B cell (primary cell): Measurements from ENCODE around the gene ANKRD44. TPM values are rescaled to one million over a fixed set of nuclear protein-coding genes. Genes with fewer than 3 reads are reported as not detected.
A peak's percentile ranks its signal among the peaks of the same experiment; 100 is the strongest.

Experiments
- ATAC-seq: fragments of 200-7000 bp; cut with Tn5 transposase; one replicate; pipeline ENCODE4 v1.10.0; 2021; ENCODE audit warnings: low read depth, mild to moderate bottlenecking, moderate number of reproducible peaks, moderate library complexity
- CTCF ChIA-PET: fragments of 350-600 bp; sonication (Branson Sonifier 250); formaldehyde crosslinking; loops from one replicate; lab custom pipeline; 2021; ENCODE audit warnings: antibody characterized with exemption, inconsistent platforms; lab: Charles Lee
- POLR2A ChIA-PET: fragments of 350-600 bp; sonication (Branson Sonifier 250); formaldehyde crosslinking; loops from one replicate; lab custom pipeline; 2021; ENCODE audit warnings: antibody characterized with exemption; lab: Charles Lee
- DNase-seq: peaks from one replicate; pipeline ENCODE4 v3.0.0; 2013
- H2AFZ ChIP-seq: 2 replicates; pipeline ENCODE4 v1.6.1; 2012; ENCODE audit warnings: mild to moderate bottlenecking, low read depth, low read length; ENCODE audit not compliant: insufficient read depth, poor library complexity, severe bottlenecking
- H3K27ac ChIP-seq, 2 donors: 1 replicate in 1 of 2; 2 replicates in 1 of 2; pipeline ENCODE4 v1.5.1; 2012 to 2013; ENCODE audit warnings: low read length in 2 of 2, mild to moderate bottlenecking in 2 of 2, moderate library complexity in 1 of 2
- H3K27me3 ChIP-seq, 4 experiments: fragments of 200-600 bp in 1 of 4; sonication (generic) in 1 of 4; replicated peaks in 1 of 4; 1 replicate in 2 of 4; 2 replicates in 2 of 4; pipeline versions ENCODE4 v1.6.1 to v1.7.0; 2013 to 2016; ENCODE audit warnings: low read length in 3 of 4, mild to moderate bottlenecking in 2 of 4, mixed read lengths in 1 of 4, moderate library complexity in 1 of 4; ENCODE audit not compliant: insufficient read depth in 4 of 4, control insufficient read depth in 3 of 4; ENCODE audit errors: control extremely low read depth in 1 of 4
- H3K36me3 ChIP-seq, 2 experiments: replicated peaks in 1 of 2; 1 replicate in 1 of 2; 2 replicates in 1 of 2; pipeline versions ENCODE4 v1.6.1 to v1.7.1; 2013; ENCODE audit warnings: low read length in 1 of 2; ENCODE audit not compliant: insufficient read depth in 2 of 2, control insufficient read depth in 1 of 2; ENCODE audit errors: control extremely low read depth in 1 of 2, extremely low read depth in 1 of 2
- H3K4me1 ChIP-seq, 2 donors: fragments of 200-600 bp in 1 of 2; sonication (generic) in 1 of 2; 1 replicate in 1 of 2; 2 replicates in 1 of 2; pipeline versions ENCODE4 v1.5.1 to v1.6.1; 2013 to 2017; ENCODE audit warnings: low read length in 2 of 2; ENCODE audit not compliant: control insufficient read depth in 2 of 2, insufficient read depth in 2 of 2
- H3K4me2 ChIP-seq: replicated peaks from 2 replicates; pipeline ENCODE3; 2012; ENCODE audit warnings: mild to moderate bottlenecking, low read depth, low read length; ENCODE audit not compliant: poor library complexity, severe bottlenecking
- H3K4me3 ChIP-seq, 5 experiments: fragments of 200-600 bp in 1 of 5; sonication (generic) in 1 of 5; 1 replicate in 3 of 5; 2 replicates in 2 of 5; pipeline versions ENCODE4 v1.5.1 to v1.7.0; 2011 to 2016; ENCODE audit warnings: low read length in 4 of 5, mild to moderate bottlenecking in 4 of 5, low read depth in 2 of 5, control low read depth in 1 of 5, moderate library complexity in 1 of 5; ENCODE audit not compliant: insufficient read depth in 1 of 5; ENCODE audit errors: control extremely low read depth in 1 of 5, extremely low read depth in 1 of 5
- H3K79me2 ChIP-seq: fragments of 200-600 bp; sonication (generic); one replicate; pipeline ENCODE4 v1.6.0; 2016; ENCODE audit warnings: low read length; ENCODE audit not compliant: control insufficient read depth, insufficient read depth
- H3K9ac ChIP-seq: fragments of 200-600 bp; sonication (generic); 2 replicates; pipeline ENCODE4 v1.6.1; 2017; ENCODE audit warnings: mild to moderate bottlenecking, low read length, moderate library complexity
- H3K9me3 ChIP-seq, 3 donors: one replicate each; pipeline versions ENCODE4 v1.6.1 to v1.7.1; 2013; ENCODE audit warnings: low read length in 2 of 3; ENCODE audit not compliant: control insufficient read depth in 2 of 3, insufficient read depth in 1 of 3; ENCODE audit errors: control extremely low read depth in 1 of 3
- H4K20me1 ChIP-seq: 2 replicates; pipeline ENCODE4 v1.6.0; 2012; ENCODE audit warnings: mild to moderate bottlenecking, low read length; ENCODE audit not compliant: insufficient read depth, control insufficient read depth, poor library complexity, severe bottlenecking
- H3K27ac Mint-ChIP-seq: one replicate; pipeline ENCODE4 v1.8.0; 2021; ENCODE audit warnings: mixed read lengths
- H3K27me3 Mint-ChIP-seq: one replicate; pipeline ENCODE4 v1.8.0; 2021; ENCODE audit warnings: mixed read lengths
- H3K4me1 Mint-ChIP-seq: one replicate; pipeline ENCODE4 v1.8.0; 2021; ENCODE audit warnings: mixed read lengths
- H3K4me3 Mint-ChIP-seq: one replicate; pipeline ENCODE4 v1.8.0; 2021; ENCODE audit warnings: mixed read lengths
- H3K9me3 Mint-ChIP-seq: one replicate; pipeline ENCODE4 v1.8.0; 2022; ENCODE audit warnings: mixed read lengths; ENCODE audit not compliant: insufficient read depth
- EZH2 ChIP-seq: IDR thresholded peaks from 2 replicates; pipeline ENCODE4 v1.6.1; 2012; ENCODE audit warnings: borderline replicate concordance, low read depth, mild to moderate bottlenecking, moderate library complexity, low read length; ENCODE audit not compliant: insufficient read depth, poor library complexity, severe bottlenecking
- WGBS: methylation state at CpG from one replicate; pipeline ENCODE4 v1.1.5; 2013; ENCODE audit warnings: missing lambda C conversion rate; ENCODE audit not compliant: insufficient coverage; 5-methylcytosine and 5-hydroxymethylcytosine counted together
- intact Hi-C: fragments of 100-400 bp; cut with micrococcal nuclease; formaldehyde crosslinking; loops from one replicate; pipeline ENCODE4 v1.10.0; 2022
- polyA plus RNA-seq: library from polyadenylated mRNA; depleted of rRNA; stranded (reverse); fragments of >200 nt; gene quantifications from 2 replicates; pipeline ENCODE4 v1.2.3, GENCODE V29; 2012
- total RNA-seq, 2 donors: library from RNA; stranded (reverse); fragments of 120-200 nt in 1 of 2; gene quantifications; 1 replicate in 1 of 2; 2 replicates in 1 of 2; pipeline versions ENCODE4 v1.2.3 to v1.2.4, GENCODE V29; 2013 to 2022
- TF ChIP-seq, protein P1 (sequence below): fragments of 200-600 bp; IDR thresholded peaks from one replicate; pipeline ENCODE4 v1.8.0; 2022; ENCODE audit warnings: antibody characterized with exemption, mild to moderate bottlenecking

The ANKRD44 gene
- total and polyA plus RNA-seq, 2 donors (not counting 1 experiment from before 2014, with no cell fraction given), result 92.6 to 457 TPM

DNA sequence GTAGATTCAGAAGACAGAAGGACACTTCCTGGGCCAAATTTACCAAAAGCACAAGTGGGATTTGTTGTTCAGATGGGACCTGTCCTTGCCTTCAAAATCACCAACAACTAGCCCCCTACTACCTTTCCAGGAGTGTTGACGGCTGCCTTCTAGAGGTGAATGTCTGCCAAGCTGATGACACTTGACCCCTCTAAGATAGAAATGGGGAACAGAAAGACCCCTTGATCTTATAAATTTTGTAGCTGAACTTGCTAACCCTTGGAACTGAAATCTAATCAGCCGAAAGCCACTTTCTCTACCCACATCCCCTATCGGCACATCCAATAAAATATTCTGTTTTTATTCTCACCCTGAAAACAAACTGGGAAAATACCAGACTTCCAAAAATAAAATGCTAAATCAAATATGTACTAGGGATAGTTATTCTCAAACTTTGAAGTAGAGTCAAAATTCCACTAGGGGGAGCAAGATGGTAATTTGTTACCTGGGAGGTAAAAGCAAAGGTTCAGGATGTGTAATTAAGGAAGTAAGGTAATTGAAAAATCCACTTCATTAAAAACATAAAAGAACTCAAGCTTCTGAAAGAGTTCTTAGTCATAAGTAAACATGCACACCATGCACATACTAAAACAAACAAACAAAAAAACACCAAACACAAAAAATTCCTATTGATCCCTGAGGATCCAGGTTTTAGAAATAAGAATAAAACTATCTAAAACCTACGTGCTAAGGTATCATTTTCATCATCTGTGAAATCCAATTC lies 119.2 kb downstream of the ANKRD44 start:
- 75% methylated on average over 1 of the region's 4 CpGs for WGBS
- peak overlapping the region; percentile 2 for H3K4me3 Mint-ChIP-seq
- H3K9me3 Mint-ChIP-seq, result no peaks in the 10 kb centered on the region
- peak overlapping the region; percentile 27 to 62 for H3K27ac ChIP-seq
- no peaks in the 10 kb centered on the region for H3K9me3 ChIP-seq
- ATAC-seq, result peak; percentile 75
- H3K9ac ChIP-seq, result peak overlapping the region; percentile 5
- CTCF ChIA-PET, result interaction anchor here (0.6 to 15.8 kb wide), 50 partner anchors 9 to 187 kb away, joined by 3 to 336 read pairs (median 5); partner anchors contain the start of gene ANKRD44
- peak; percentile 83 for DNase-seq
- H3K27ac Mint-ChIP-seq, result peak overlapping the region; percentile 80
- TF ChIP-seq, protein P1, sequence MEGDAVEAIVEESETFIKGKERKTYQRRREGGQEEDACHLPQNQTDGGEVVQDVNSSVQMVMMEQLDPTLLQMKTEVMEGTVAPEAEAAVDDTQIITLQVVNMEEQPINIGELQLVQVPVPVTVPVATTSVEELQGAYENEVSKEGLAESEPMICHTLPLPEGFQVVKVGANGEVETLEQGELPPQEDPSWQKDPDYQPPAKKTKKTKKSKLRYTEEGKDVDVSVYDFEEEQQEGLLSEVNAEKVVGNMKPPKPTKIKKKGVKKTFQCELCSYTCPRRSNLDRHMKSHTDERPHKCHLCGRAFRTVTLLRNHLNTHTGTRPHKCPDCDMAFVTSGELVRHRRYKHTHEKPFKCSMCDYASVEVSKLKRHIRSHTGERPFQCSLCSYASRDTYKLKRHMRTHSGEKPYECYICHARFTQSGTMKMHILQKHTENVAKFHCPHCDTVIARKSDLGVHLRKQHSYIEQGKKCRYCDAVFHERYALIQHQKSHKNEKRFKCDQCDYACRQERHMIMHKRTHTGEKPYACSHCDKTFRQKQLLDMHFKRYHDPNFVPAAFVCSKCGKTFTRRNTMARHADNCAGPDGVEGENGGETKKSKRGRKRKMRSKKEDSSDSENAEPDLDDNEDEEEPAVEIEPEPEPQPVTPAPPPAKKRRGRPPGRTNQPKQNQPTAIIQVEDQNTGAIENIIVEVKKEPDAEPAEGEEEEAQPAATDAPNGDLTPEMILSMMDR, result peak; percentile 85
- TF ChIP-seq EZH2, result no peak
- H2AFZ ChIP-seq, result no peak overlapping the region
- peak overlapping the region; percentile 49 for H3K4me2 ChIP-seq
- H3K4me1 Mint-ChIP-seq, result peaks cover 78% of the 10 kb centered on the region
- H3K36me3 ChIP-seq, result peaks cover 2 to 14% of the 10 kb centered on the region in 2 experiments
- POLR2A ChIA-PET, result interaction anchor here (0.6 to 3.6 kb wide), 7 partner anchors 19 to 173 kb away, joined by 3 to 18 read pairs (median 3); partner anchors contain the start of gene ANKRD44
- peaks cover 46% of the 10 kb centered on the region for H4K20me1 ChIP-seq
- intact Hi-C loops, result loop anchor here (1.0 to 2.0 kb wide), 7 partner anchors 8 to 187 kb away; partner anchors contain the start of gene ANKRD44
- H3K79me2 ChIP-seq, result peaks cover 99% of the 10 kb centered on the region
- no peak overlapping the region for H3K4me3 ChIP-seq
- peaks cover 47 to 53% of the 10 kb centered on the region in 2 donors for H3K4me1 ChIP-seq
- no peaks in the 10 kb centered on the region for H3K27me3 Mint-ChIP-seq
- H3K27me3 ChIP-seq, result no peaks in the 10 kb centered on the region

DNA sequence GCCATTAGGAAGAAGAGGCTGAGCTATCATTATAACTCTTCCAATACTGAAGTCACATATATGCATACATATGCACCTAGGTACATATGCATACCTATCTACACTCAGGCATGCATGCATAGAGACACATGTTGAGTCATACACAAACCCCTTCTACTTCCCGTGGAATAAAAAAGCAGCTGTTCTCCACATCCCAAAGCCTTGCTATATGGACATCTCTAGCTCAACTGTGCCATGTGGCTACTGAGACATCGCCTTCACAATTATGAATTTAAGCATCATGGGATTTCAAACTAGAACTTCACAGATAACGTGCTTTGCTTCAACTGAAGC lies 120.5 kb downstream of the ANKRD44 start:
- Mint-ChIP-seq H3K9me3 (no peaks in the 10 kb centered on the region), H3K27me3 (no peaks in the 10 kb centered on the region), H3K4me3 (no peak overlapping the region), H3K27ac (peak overlapping the region; percentile 56), H3K4me1 (peaks cover 73% of the 10 kb centered on the region)
- Histone ChIP-seq H3K4me1 (peaks cover 34 to 46% of the 10 kb centered on the region in 2 donors), H3K27ac (no peak overlapping the region), H3K79me2 (peaks cover 99% of the 10 kb centered on the region), H3K4me2 (no peak overlapping the region), H3K4me3 (no peak overlapping the region), H4K20me1 (peaks cover 53% of the 10 kb centered on the region), H3K36me3 (peaks cover 3 to 27% of the 10 kb centered on the region in 2 experiments), H3K27me3 (no peaks in the 10 kb centered on the region), H3K9ac (no peak overlapping the region), H2AFZ (no peak overlapping the region), H3K9me3 (no peaks in the 10 kb centered on the region)
- intact Hi-C loops, result loop anchor here (2.0 kb wide), 1 partner anchor 37 kb away; no protein-coding TSS in a partner anchor
- WGBS, result 63% methylated on average over 1 of the region's 3 CpGs
- DNase-seq (no peak), ATAC-seq (no peak)
- ChIA-PET POLR2A (interaction anchor here (0.7 to 3.6 kb wide), 3 partner anchors 12 to 119 kb away, joined by 3 to 18 read pairs (median 4); partner anchors contain the start of gene ANKRD44), CTCF (interaction anchor here (0.8 to 15.8 kb wide), 25 partner anchors 9 to 188 kb away, joined by 3 to 336 read pairs (median 6); partner anchors contain the start of gene ANKRD44)
- TF ChIP-seq, protein P1, result no peak
- TF ChIP-seq EZH2, result no peak
